ENCODE results near the gene NUP62. TPM values are rescaled to one million over a fixed set of nuclear protein-coding genes. Genes with fewer than 3 reads are reported as not detected.

Gene NUP62
- total and polyA plus RNA-seq, 2 of the 8 experiments (the other 6 are each of a cell fraction or from before 2014, with no cell fraction given), result 50.0 to 107 TPM

- no peak overlapping the region for H2BK15ac ChIP-seq (ENCODE audit: low read length)
- peak overlapping the region; percentile 35; the same call in 1 of the 2 replicates for H2BK12ac ChIP-seq (ENCODE audit: low read depth, low read length)
- H3K23me2 ChIP-seq (ENCODE audit: low read depth, low read length), result peaks cover 2% of the 10 kb centered on the region; the same call in 1 of the 2 replicates
- H3K4me1 ChIP-seq (replicated peaks in 1 of 4; ENCODE audit: control insufficient read depth in 3 of 4, insufficient read depth in 4 of 4, low read length in 3 of 4), result peaks cover 0 to 19% (median 4%) of the 10 kb centered on the region in 4 experiments; a peak in 5 of 7 replicates
- peak overlapping the region; percentile 77; the same call in 1 of the 2 replicates for H2AK5ac ChIP-seq (ENCODE audit: low read depth, low read length)
- H4K91ac ChIP-seq (replicated peaks; ENCODE audit: insufficient read length, low read length), result no peak overlapping the region
- H3K4me2 ChIP-seq (ENCODE audit: insufficient read depth in 1 of 2, low read depth in 2 of 2, low read length in 2 of 2), result no peak overlapping the region
- H3K9me3 ChIP-seq (ENCODE audit: insufficient read depth in 2 of 2, low read depth in 1 of 2, low read length in 1 of 2), result no peaks in the 10 kb centered on the region
- H3K23ac ChIP-seq (ENCODE audit: insufficient read length), result no peak overlapping the region
- peaks cover 19 to 50% (median 34%) of the 10 kb centered on the region in 4 experiments for H3K36me3 ChIP-seq (ENCODE audit: control insufficient read depth in 2 of 4, insufficient read depth in 4 of 4, low read length in 3 of 4)
- no peak overlapping the region for H2BK20ac ChIP-seq (ENCODE audit: low read length)
- no peak overlapping the region for H4K5ac ChIP-seq (ENCODE audit: insufficient read length, low read depth, low read length)
- H2AFZ ChIP-seq (ENCODE audit: low read length), result no peak overlapping the region
- H4K8ac ChIP-seq (ENCODE audit: extremely low read depth, insufficient read depth, low read length), result peak overlapping the region; percentile 71; the same call in 1 of the 2 replicates
- ChIA-PET CTCF (ENCODE audit: partially characterized antibody) (no interaction called here), POLR2A (ENCODE audit: partially characterized antibody) (interaction anchor here (0.6 to 15.1 kb wide), 8 partner anchors 10 to 175 kb away, joined by 3 to 373 read pairs (median 4); no protein-coding TSS in a partner anchor)
- H3K79me1 ChIP-seq (ENCODE audit: low read depth, low read length), result peaks cover 23% of the 10 kb centered on the region
- H4K20me1 ChIP-seq (replicated peaks in 1 of 2; ENCODE audit: control insufficient read depth in 1 of 2, insufficient read depth in 2 of 2, low read length in 2 of 2), result peaks cover 46 to 54% of the 10 kb centered on the region in 2 experiments
- H3K9ac ChIP-seq (replicated peaks in 1 of 4; ENCODE audit: extremely low read depth in 1 of 4, low read depth in 3 of 4, low read length in 3 of 4), result no peak overlapping the region
- H3K79me2 ChIP-seq (ENCODE audit: control insufficient read depth in 1 of 2, insufficient read depth in 2 of 2, low read length in 2 of 2), result peaks cover 20 to 94% of the 10 kb centered on the region in 2 experiments
- FAIRE-seq (no peak), DNase-seq (ENCODE audit: low read depth in 1 of 2, low spot score in 2 of 2) (no peak)
- H3K14ac ChIP-seq (ENCODE audit: insufficient read length), result no peak overlapping the region
- H3K27me3 ChIP-seq (replicated peaks in 1 of 4; ENCODE audit: control insufficient read depth in 3 of 4, extremely low read depth in 1 of 4, insufficient read depth in 3 of 4, low read length in 3 of 4), result no peaks in the 10 kb centered on the region
- H2BK120ac ChIP-seq (replicated peaks; ENCODE audit: low read depth, low read length), result no peak overlapping the region
- H2BK5ac ChIP-seq (ENCODE audit: low read depth, low read length), result peak overlapping the region; percentile 87; the same call in 1 of the 2 replicates
- no peak overlapping the region for H3K4me3 ChIP-seq (ENCODE audit: extremely low read depth in 1 of 4, insufficient read depth in 2 of 4, low read depth in 3 of 4, low read length in 4 of 4)
- no peak overlapping the region for H3K56ac ChIP-seq (replicated peaks; ENCODE audit: insufficient read length, low read depth, low read length)
- WGBS, 2 experiments (ENCODE audit: extremely low coverage in 1 of 2, insufficient coverage in 1 of 2, insufficient read length in 1 of 2, insufficient replicate concordance in 2 of 2, low coverage in 1 of 2, low lambda C conversion rate in 2 of 2, missing lambda C conversion rate in 1 of 2), result 94% methylated on average over 31 of the region's 31 CpGs; no CpG with 5 or more reads in 1 of the 2 experiments
- H3K18ac ChIP-seq (ENCODE audit: extremely low read depth, low read length), result no peak overlapping the region
- H3K4ac ChIP-seq (replicated peaks; ENCODE audit: insufficient read length, low read depth, low read length), result no peak overlapping the region
- H3K27ac ChIP-seq (ENCODE audit: low read depth, low read length), result no peak overlapping the region
- TF ChIP-seq CTCF (IDR thresholded peaks at IDR 0.05; ENCODE audit: control extremely low read depth in 1 of 3, insufficient read depth in 1 of 3, low read depth in 1 of 3, low read length in 3 of 3), result no peak
- peak in 1 of 2 experiments; percentile 16; a peak in 1 of 3 replicates for TF ChIP-seq POLR2A (IDR thresholded peaks at IDR 0.05; ENCODE audit: control extremely low read depth in 1 of 2, low read depth in 2 of 2, low read length in 2 of 2)
- no peak for TF ChIP-seq RBBP5 (IDR thresholded peaks at IDR 0.05; ENCODE audit: borderline replicate concordance, low read depth, low read length)
- TF ChIP-seq SIRT6 (IDR thresholded peaks at IDR 0.05; ENCODE audit: low read length), result no peak
- no peak for TF ChIP-seq TBP (IDR thresholded peaks at IDR 0.05; ENCODE audit: low read depth, low read length)
- TF ChIP-seq KDM4A (IDR thresholded peaks at IDR 0.05; ENCODE audit: low read depth, low read length, severe bottlenecking), result no peak
- no peak for TF ChIP-seq TAF7 (optimal IDR thresholded peaks at IDR 0.05; ENCODE audit: borderline replicate concordance, low read depth, low read length)
- no peak for TF ChIP-seq E2F6 (IDR thresholded peaks at IDR 0.05)
Observed at GRCh38 chr19:49923055-49924003, 6.0 kb downstream of the NUP62 start.

All from H1 (cell line).